Measurements from ENCODE around the gene CHST15. TPM values are rescaled to one million over a fixed set of nuclear protein-coding genes. Genes with fewer than 3 reads are reported as not detected.

Gene CHST15
- polyA plus RNA-seq, 5 donors: 11.4 to 16.6 (median 14.5) TPM

DNA sequence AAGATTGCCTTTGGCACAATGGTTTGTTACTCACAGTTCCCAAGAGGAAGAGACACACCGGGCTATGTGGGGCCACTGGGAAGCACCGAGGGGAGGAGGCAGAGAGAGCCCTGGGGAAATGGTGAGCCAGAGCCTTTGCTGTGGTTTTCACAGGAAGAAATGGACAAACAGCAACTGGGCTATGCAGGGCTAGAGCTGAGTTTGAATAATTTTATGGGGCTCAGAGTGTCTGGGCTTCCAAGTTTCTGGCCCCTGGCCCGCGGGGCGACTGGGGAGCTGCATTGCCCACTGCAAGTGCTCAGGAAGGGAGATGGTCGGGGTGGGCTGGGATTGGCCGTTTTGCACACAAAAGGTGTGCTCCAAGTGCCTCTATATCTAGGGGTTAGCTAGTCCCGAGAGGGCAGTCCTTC lies 92.6 kb downstream of the CHST15 start:
- DNase-seq: no peak

DNA sequence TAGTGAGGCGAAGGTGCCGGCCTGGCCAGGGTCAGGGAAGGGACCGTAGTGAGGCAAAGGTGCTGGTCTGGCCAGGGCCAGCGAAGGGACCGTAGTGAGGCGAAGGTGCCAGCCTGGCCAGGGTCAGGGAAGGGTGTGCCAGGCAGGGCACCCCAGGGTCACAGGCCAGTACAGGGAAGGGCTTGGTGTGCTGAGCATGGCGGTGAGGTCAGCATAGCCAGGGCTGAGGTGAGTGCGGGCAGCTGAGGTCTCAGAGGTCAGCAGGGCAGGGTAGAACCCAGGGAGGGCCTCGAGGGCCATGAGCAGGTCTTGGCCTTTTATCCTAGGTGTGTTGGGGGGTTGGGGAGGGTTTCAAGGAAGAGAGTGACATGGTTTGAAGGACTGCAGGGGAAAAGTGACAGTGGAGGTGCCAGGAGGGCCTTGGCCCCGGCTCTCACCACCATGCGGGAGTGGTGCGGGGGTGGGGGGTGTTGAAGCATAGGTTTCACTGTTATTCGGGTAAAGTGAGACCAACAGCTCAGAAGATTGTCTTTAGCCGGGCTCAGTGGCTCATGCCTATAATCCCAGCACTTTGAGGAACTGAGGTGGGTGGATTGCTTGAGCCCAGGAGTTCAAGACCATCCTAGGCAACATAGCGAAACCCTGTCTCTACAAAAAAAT lies 93.3 kb downstream of the CHST15 start:
- DNase-seq: no peak

DNA sequence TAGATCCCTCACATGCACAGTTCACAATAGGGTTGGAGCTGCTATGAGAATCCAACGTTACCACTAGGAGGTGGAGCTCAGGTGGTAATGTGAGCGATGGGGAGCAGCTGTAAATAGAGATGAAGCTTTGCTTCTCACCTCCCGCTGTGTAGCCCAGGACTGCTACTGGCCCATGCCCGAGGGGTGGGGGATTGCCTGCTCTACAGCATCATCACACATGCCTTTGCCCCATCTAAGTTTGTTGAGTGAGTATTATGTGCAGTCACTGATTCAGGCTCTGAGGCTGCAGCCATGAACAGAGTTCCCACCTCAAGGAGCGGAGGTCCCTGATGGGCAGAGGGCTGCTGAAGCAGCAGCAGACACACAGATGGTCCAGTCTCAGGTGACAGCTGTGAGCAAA lies 94.1 kb downstream of the CHST15 start:
- DNase-seq: no peak

DNA sequence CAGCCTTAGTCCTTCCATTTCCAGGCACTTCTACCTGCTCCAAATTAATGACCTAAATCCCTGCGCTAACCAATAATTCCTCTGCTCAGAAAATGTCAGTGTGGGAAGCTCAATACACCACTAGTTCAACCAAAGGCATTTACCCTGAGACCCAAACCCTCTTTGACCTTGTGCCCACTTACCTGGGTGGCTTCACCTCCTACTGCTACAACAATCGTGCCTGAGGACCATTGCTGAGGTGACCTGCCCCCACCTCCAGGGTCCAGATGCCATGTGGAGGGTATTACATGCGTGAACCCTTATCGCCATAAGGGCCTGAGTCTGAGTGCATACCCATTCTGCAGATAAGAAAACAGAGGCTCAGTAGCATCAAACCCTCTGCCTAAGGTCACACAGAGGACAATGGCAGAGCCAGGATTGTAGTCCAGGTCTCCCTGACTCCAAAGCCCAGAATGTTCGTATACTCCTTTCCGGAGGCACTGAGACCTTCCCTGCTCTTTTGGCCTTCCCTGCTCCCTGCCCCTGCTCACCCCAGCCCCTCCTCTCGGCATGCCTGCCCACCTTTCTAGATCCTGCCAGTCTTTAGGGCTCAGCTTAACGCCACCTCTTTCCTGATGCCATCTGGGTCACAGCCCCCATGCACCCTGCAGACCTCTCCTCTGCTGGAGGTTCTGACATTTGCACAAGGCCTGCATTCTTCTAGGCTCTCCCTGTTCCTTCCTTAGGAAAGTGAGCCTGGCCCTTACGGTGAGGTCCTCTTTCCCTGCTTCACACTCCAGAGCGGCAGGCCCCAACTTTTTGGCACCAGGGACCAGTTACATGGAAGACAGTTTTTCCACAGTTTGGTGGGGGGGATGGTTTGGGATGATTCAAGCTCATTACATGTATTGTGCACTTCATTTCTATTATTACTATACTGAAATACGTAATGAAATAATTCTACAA lies 94.9 kb downstream of the CHST15 start:
- DNase-seq: no peak

DNA sequence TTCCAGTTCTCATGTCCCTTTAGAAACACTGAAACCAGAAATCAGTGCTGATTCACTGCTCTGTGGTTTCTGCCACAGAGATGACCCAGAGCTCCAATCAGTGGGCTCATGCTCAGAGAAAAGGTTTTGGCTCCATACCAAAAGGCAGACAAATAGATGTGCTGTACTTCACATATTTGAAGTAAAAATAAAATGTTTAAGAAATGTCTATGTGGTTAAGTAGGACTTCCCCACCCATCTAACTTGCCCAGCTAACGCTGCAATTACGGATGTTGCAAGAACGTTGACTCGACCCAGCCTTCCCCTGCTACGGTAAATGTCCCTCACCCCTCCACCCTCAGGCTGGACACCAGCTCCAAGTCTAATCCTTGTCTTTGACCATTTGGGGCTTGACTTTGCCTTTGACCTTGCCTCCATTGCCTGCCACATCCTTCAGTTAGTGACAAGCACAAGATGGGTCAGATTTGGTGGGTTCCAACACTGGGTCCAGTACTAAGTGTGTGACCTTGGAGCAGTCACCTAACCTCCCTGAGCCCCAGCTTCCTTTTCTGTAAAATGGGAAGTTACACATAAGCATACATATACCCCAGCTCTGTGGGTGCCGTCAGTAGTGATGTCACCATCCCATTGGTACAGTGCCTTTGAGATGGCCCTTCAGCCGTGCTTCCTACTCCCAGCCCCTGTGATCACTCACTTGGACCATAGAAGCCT lies 95.8 kb downstream of the CHST15 start:
- DNase-seq: no peak

DNA sequence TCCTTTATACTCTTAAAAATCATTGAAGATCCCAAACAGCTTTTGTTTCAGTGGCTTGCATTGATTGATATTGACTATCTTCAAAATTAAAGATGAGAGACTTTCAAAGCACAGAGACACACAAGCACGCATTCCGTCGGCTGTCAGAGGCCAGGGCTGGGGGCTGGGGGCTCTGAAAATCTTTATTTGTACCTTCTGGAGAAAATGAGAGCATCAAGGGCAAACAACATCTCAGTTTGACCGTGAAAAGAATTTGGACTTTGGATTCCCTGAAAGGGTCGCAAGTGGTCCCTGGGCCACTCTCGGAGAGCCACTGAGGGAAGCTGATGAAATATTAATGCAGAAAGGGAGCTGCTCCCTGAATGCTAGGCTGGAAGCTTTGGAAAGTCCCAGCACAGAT lies 96.4 kb downstream of the CHST15 start:
- DNase-seq: no peak

DNA sequence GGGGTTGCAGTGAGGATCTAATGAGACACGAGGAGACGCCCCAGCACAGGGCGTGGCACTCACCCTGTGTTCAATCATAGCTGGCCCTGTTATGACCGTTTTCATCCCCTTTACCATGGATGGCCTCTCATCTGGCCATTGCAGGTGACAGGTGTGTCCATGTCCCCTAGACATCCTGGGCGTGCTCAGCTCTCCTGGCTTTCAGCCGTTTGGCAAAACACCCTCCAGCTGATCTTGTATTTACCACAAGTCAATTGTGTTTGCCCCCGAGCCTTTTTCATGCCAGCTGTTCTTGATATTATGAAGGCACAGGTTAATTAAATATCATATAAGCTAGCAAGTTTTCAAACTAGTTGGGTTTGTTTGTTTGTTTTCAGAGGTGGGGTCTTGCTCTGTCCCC lies 97.1 kb downstream of the CHST15 start:
- DNase-seq: no peak

DNA sequence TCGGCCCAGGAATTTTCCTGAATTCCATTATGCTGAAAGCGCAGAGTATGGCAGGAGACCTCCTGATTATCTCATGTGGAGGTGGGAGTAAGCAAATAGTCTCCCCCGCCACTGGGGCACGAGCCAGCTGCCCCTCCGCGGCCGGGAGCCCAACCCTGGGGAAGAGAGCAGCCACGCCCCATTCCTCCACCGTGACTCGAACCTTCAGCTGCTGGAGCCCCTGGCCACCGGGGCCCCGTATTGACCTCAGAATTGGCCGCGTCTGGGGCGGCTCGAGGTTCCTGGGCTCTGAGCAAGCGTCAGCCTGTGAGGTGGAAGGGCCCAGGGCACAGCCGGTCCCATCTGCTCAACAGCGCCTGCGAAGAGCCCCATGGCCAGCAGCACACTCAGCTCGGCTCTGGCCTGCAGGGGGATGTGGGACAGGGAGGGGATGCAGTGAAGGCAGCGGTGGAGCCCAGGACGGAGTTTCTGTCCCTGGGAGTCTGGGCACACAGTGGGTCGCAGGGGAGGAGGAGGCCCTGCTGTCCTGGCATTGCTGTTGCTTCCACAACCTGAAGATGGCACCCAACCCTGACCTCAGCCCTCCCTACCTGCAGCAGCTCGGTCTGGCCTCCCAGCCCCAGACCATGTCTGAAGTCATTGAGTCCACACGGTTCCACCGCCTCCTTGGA lies 97.8 kb downstream of the CHST15 start:
- peak; percentile 32 to 45 for DNase-seq

DNA sequence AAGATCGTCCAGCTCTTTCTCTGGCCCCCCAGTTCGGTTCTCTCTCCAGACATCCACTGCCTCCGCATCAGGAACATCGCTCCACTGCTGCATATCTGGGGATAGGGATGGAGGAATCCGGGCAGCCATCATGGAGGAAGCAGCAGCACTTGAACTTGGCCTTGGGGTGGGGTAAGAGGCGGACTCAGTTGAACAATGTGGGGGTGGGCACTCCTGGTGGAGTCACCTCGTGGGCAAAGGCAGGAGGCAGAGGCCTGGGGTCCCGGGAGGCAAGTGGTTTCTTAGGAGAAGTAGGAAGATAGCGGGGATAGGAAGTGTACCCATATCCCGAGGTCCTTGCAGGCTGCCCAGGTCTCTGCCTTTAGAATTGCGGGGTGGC lies 98.3 kb downstream of the CHST15 start:
- DNase-seq: no peak

DNA sequence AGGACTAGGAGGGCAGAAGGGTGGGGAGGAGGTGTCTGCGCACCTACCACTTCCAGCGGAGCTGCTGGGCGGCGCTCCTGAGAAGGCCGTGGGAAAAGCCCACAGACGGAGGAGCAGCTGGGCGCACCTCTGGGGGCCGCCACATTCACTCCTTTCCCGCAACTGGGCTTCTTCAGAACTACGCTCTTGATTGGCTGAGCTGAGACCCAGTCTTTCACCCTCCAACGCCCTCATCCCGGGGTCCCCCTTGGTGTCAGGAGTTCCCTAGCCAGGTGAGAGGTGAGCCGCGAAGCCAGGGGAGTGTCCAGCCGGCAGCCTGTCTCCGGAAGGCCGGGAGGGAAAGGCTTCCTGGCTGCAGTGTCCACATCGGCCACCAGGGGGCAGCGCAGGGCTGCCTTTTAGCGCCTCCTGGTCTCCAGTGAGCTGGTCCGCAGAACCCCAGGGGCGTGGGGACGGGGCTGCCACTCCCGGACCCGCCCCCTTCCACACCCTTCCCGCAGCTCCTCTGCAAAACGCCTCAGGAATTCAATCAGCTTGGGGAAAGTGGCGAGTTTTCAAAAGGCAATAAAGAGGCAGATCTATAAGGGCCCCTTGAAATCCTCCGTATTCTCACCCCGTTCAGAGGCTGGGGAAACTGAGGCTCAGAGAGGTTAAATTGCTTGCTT lies 98.8 kb downstream of the CHST15 start:
- DNase-seq: peak; percentile 76 to 83

DNA sequence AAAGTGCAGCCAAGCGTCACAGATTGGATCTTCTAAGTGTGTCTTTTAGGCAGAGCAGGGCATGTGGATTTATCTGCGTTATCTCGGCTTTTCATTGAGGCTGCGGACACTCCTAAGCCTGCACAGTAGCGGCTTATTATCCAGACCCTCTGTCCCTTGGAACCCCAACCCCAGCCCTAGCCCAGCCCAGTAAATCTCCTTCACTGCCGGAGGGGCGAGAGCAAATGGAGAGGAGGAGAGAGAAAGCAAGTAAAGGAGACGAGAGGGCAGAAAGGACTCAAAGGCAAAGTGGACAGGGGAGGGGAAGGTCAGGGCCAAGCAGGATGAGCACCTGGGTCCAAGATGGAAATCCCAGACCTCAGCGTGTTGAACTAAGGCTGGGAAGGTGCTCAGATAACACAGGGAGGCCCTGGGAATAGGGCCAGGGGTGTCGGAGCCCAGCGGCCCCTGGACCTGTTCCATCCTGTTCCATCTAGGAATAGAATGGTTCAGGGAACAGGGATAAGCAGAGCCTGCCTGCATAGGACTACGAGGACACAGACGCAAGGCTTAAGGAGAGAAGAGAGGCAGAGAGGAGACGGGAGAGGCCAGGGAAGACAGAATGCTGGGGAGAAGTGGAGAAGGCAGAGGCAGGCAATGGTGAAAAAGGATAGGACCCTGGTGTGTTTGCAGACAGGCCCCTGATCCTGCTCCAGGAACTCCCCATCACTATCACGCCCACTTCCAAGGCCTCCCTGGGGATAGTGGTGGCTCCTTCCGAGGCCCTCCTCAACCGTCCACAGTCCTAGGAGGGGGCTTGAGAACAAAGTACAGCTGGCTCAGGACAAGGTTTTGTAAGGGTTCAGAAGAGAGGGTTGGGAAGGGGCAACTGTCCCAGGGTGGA lies 99.6 kb downstream of the CHST15 start:
- DNase-seq: no peak

DNA sequence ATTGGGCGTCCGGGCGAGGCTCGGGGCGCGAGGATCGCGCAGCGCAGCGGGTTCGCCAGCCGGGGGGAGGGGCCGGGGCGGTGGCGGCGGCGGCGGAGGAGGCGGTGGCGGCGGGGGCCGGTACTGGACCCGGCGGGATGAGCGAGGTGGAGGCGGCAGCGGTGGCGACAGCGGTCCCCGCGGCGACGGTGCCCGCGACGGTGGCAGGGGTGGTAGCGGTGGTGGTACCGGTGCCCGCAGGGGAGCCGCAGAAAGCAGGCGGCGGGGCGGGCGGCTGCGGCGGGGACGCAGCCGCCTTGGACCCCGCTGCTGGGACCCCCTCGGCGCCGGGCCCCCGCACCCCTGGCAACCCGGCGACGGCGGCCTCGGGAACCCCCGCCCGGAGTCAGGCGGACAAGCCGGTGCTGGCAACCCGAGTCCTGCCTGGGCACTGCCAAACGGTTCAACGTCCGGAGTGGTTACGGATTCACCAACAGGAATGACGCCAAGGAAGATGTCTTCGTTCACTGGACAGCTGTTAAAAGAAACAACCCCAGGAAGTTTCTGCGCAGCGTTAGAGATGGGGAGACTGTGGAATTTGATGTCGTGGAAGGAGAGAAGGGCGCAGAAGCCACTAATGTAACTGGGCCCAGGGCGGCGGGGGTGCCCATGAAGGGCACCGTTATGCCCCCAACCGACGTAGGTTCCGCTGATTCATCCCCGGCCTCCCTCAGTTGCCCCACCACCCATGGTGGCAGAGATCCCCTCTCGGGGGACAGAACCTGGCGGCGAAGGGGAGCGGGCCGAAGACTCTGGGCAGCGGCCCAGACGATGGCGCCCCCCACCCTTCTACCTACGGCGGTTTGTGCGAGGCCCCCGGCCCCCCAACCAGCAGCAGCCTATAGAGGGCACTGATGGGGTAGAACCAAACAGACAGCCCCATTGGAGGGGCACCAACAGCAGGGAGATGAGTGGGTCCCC lies 101.5 kb downstream of the CHST15 start:
- no peak for DNase-seq

DNA sequence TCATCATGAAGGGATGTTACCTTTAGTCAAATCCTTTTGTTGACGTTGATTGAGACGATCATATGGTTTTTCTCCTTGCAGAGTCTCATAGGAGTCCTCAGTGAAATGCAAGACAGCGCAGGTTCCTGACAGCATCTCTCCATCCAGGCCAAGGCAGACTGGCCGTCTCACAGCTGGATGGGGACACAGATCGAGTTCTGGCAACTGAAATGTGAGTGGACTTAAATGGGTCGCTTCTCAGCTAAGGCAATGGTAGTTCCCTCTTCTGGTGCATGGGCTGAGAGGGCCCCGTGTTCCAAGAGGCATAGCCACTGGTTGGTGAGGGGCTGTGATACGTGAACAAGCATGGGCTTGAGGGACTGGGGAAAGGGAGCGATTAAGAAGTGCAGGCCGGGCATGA lies 102.5 kb downstream of the CHST15 start:
- DNase-seq: no peak

DNA sequence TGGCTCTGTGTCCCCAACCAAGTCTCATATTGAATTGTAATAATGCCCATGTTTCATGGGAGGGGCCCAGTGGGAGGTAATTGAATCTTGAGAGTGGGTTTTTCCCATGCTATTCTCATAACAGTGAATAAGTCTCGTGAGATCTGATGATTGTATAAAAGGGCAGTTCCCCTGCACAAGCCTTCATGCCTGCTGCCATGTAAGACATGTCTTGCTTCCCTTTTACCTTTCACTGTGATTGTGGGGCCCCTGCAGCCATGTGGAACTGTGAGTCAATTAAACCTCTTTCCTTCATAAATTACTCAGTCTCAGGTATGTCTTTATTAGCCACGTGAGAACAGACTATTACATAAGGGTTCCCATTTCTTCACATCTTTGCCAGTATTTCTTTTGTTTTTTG lies 104.7 kb downstream of the CHST15 start:
- DNase-seq: no peak

DNA sequence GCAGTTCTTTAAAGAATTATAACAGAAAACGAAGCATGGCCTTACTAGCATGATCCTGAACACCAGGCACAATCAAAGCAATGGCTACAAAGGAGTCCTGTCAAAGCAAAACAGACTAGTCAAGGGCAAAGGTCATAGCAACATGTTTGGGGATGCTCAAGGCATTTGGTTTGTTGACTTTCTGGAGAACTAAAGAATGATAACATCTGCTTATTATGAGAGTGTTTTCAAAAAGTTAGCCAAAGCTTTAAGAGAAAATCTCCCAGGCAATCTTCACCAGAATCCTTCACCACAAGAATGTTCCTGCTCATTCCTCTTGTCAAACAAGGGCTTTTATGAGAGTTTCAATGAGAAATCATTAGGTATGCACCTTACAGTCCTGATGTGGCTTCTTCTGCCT lies 106.7 kb downstream of the CHST15 start:
- DNase-seq: no peak

DNA sequence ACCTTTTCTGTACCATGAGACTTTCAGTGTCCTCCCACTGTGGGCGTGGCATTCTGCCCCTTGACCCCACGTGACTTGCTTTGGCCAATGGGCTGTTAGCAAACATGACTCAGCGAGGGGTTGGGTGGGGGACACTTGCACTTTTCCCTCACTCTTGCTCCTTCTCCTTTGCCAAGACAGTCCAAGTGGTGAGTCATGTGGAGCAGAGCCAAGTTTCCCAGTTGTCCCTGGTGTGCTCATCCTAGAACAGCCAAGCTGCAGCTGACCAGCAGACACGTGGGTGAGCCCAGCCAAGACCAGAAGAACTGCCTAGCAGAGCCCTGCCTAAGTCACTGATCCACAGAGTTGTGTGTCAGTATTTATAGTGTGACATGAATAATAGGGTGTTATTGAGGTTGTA lies 119.0 kb downstream of the CHST15 start:
- DNase-seq: no peak

DNA sequence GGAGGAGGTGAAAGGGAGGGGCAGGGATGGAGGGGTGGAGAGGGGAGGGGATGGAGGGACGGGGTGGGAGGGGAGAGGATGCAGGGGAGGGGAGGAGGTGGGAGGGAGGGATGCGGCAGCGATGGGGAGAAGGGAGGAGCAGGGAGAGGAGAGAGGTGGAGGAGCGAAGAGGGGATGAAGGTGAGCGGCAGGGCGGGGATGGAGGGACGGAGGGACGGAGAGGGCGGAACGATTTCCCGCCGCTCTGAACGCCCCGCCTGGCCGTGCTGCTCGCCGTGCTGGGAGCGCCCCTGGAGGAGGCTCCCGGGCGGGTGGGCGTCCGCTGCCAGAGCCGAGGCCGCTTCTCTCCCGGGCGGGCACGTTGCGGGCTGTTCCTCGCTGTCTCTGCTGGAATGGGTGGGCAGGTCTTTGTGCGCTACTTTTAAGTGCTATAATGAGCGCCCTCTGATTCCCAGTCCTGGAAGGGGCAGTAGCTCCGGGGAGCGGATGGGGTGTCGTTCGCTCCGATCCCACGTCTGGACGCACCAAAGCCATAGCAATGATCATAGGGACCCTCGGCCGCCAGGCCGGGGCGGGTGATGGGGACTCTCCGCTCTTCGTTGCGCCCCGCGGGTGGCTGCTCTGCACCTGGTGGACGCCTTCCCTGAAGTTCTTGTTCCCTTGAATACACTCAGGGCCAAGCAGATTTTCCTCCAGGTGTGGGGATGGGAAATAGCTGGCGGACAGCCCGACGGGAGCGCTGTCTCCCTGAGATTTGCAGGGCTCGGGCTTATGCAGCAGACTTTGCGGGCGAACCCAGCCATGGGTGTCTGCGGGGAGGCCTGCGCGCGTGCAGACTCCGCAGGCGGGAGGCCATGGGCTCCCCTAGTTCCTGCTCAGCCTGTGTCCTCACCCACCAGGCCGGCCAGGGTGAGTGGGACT lies 120.7 kb downstream of the CHST15 start:
- DNase-seq: no peak

DNA sequence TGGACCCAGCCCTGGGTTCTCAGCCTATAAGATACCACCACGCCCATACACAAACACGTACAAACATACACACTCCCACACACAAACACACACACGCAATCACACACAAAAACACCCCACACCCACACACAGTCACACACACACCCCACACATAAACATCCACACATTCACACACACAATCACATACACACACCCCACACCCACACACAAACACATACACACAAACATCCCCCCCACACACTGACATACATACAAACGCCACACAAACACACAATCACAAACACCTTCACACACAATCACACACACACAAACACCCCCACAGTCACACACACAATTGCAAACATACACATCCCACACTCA lies 122.5 kb downstream of the CHST15 start:
- DNase-seq: no peak

Measured in right lung (tissue), 5 donors.